ENCODE results near the gene TMEM181.

DNA sequence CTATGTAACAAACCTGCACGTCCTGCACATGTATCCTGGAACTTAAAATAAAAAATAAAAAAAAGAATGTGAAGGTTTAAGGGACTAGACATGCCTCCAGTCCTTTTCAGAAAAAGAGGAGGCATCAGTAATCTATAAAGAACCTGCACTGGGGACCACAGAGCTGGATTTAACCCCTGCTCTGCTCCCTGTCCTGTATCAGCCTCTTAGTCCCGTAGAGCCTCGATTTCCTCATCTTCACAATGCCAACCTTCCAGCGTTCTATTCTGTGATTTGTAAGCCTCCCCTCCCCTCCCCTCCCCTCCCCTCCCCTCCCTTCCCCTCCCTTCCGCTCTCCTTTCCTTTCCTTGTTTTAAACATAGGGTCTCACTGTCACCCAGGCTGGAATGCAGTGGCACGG, 31.1 kb upstream of the TMEM181 start:
- no peak for TF ChIP-seq RCOR2 (CRISPR knock-in tag; IDR thresholded peaks at IDR 0.05)
- no peak for TF ChIP-seq SP1 (IDR thresholded peaks at IDR 0.05)
- no peak for TF ChIP-seq SP1 (CRISPR knock-in tag; IDR thresholded peaks at IDR 0.05)
- no peak for TF ChIP-seq TAF1 (CRISPR knock-in tag; IDR thresholded peaks at IDR 0.05)
- TF ChIP-seq NFATC3 (CRISPR knock-in tag; IDR thresholded peaks at IDR 0.05) = no peak
- no peak for TF ChIP-seq ZC3H4 (CRISPR knock-in tag; IDR thresholded peaks at IDR 0.05; ENCODE audit: borderline replicate concordance)

All from HepG2 (cell line).